Transverse colon (tissue), 4 donors: ENCODE data around the gene CD2BP2. TPM values are rescaled to one million over a fixed set of nuclear protein-coding genes. Genes with fewer than 3 reads are reported as not detected.
"Not testable (repeated sequence)": the region's sequence is repeated elsewhere in the genome, so short reads cannot be mapped to it uniquely, and the experiment has no call there.

Experiments used
- DNase-seq: peaks from one replicate; pipeline ENCODE4 v3.0.0-alpha.2; 2019
- H3K27ac ChIP-seq, 4 donors: fragments of 200-600 bp; sonication (generic); 2 replicates each; pipeline ENCODE4 v1.5.1; 2016 to 2018; ENCODE audit warnings: inconsistent platforms in 4 of 4
- H3K27me3 ChIP-seq: fragments of 200-600 bp; sonication (generic); 2 replicates; pipeline ENCODE4 v1.5.1; 2017; ENCODE audit warnings: inconsistent platforms
- H3K36me3 ChIP-seq, 4 donors: fragments of 200-600 bp; sonication (generic); 2 replicates each; pipeline ENCODE4 v1.5.1; 2017 to 2019; ENCODE audit warnings: inconsistent platforms in 4 of 4
- H3K4me1 ChIP-seq, 4 donors: fragments of 200-600 bp; sonication (generic); 2 replicates each; pipeline ENCODE4 v1.5.1; 2017 to 2020; ENCODE audit warnings: inconsistent platforms in 4 of 4
- H3K4me3 ChIP-seq, 4 donors: fragments of 200-600 bp; sonication (generic); 1 replicate in 1 of 4; 2 replicates in 3 of 4; pipeline versions ENCODE4 v1.5.1 to v1.6.1; 2017 to 2019; ENCODE audit warnings: inconsistent platforms in 4 of 4
- H3K9me3 ChIP-seq, 2 donors: fragments of 200-600 bp; sonication (generic); 2 replicates each; pipeline ENCODE4 v1.5.1; 2017 to 2019; ENCODE audit warnings: inconsistent platforms in 2 of 2
- CTCF ChIP-seq, 5 experiments: fragments of 200-600 bp in 3 of 5; fragments of 450-650 bp in 2 of 5; sonication (generic) in 3 of 5; IDR thresholded peaks; 1 replicate in 2 of 5; 2 replicates in 3 of 5; pipeline ENCODE4 v1.5.1; 2016 to 2017; ENCODE audit warnings: antibody characterized with exemption in 5 of 5, inconsistent platforms in 3 of 5, mild to moderate bottlenecking in 2 of 5, moderate library complexity in 1 of 5
- EP300 ChIP-seq: sonication (generic); formaldehyde crosslinking; IDR thresholded peaks from one replicate; pipeline ENCODE4 v1.6.1; 2017; ENCODE audit warnings: antibody characterized with exemption, low read depth
- POLR2A ChIP-seq: fragments of 450-650 bp; IDR thresholded peaks from one replicate; pipeline ENCODE4 v1.6.1; 2016; ENCODE audit warnings: antibody characterized with exemption, mild to moderate bottlenecking, moderate library complexity
- POLR2AphosphoS5 ChIP-seq, 3 donors: sonication (generic); formaldehyde crosslinking; IDR thresholded peaks; one replicate each; pipeline ENCODE4 v1.6.1; 2016; ENCODE audit warnings: antibody characterized with exemption in 3 of 3
- WGBS, 2 donors: methylation state at CpG; one replicate each; pipeline ENCODE4 v1.1.5; 2018; ENCODE audit warnings: low coverage in 1 of 2; 5-methylcytosine and 5-hydroxymethylcytosine counted together
- in situ Hi-C, 4 donors: fragments of 200-750 bp; cut with MboI; loops; one replicate each; pipeline versions ENCODE4 v1.15.0 to v1.15.1; 2017; ENCODE audit warnings: low sequenced_read_pairs in 3 of 4, low pct_ligation_motif_present in 1 of 4, low pct_unique_long_range_greater_than_20kb in 1 of 4
- intact Hi-C: fragments of 100-400 bp; cut with DNase I; formaldehyde crosslinking; loops from one replicate; pipeline ENCODE4 v1.15.1; 2023; ENCODE audit warnings: low total_unique reads
- total RNA-seq, 4 donors: library from RNA; depleted of rRNA; stranded (reverse); fragments of >200 nt; gene quantifications; one replicate each; pipeline ENCODE4 v1.1.0, GENCODE V29; 2016

Gene CD2BP2
- total RNA-seq, 4 donors from 2014 or later = 25.8 to 41.1 (median 33.0) TPM

GRCh38 chr16:30349675-30350074, 5.4 kb downstream of the CD2BP2 start:
- TF ChIP-seq EP300 (no peak), CTCF (IDR thresholded peaks at IDR 0.05) (no peak), POLR2A (no peak), POLR2AphosphoS5 (IDR thresholded peaks at IDR 0.05) (no peak)
- Histone ChIP-seq H3K27me3 (no peaks in the 10 kb centered on the region), H3K4me1 (peaks cover 19 to 33% (median 23%) of the 10 kb centered on the region in 4 donors), H3K36me3 (peaks cover 0 to 21% (median 10%) of the 10 kb centered on the region in 4 donors), H3K4me3 (no peak overlapping the region), H3K9me3 (no peaks in the 10 kb centered on the region), H3K27ac (no peak overlapping the region)
- 60 to 65% methylated on average over 1 to 3 of the region's 3 CpGs for WGBS, 2 donors
- in situ Hi-C loops = no loop called here
- peak; percentile 9 for DNase-seq
- intact Hi-C loops = loop anchor here (5.0 kb wide), 1 partner anchor 1202 kb away; no protein-coding TSS in a partner anchor

- in situ Hi-C loops (no loop called here), intact Hi-C loops (no loop called here)
- 92 to 97% methylated on average over 4 to 7 of the region's 7 CpGs for WGBS, 2 donors
Measured at GRCh38 chr16:30348929-30349328, 6.2 kb downstream of the CD2BP2 start.

DNA sequence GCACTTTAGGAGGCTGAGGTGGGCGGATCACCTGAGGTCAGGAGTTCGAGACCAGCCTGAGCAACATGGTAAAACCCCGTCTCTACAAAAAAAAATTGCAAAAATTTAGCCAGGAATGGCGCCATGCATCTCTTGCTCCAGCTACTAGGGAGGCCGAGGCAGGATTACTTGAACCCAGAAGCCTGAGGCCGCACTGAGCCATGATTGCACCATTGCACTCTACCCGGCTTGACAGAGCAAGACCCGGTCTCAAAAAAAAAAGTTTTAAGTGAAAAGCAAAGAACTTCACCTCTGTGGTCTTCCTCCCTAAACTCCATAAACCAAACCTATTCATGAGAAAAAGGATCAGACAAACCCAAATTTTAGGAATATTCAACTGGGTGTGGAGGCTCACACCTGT, 7.0 kb downstream of the CD2BP2 start:
- TF ChIP-seq EP300 (no peak), POLR2A (no peak), CTCF (IDR thresholded peaks at IDR 0.05) (no peak), POLR2AphosphoS5 (IDR thresholded peaks at IDR 0.05) (no peak)
- H3K27me3 ChIP-seq = no peaks in the 10 kb centered on the region
- intact Hi-C loops = no loop called here
- H3K4me3 ChIP-seq = no peak overlapping the region
- no peak overlapping the region for H3K27ac ChIP-seq
- H3K9me3 ChIP-seq = no peaks in the 10 kb centered on the region
- H3K4me1 ChIP-seq = peaks cover 6 to 18% (median 11%) of the 10 kb centered on the region in 4 donors
- H3K36me3 ChIP-seq = peaks cover 0 to 21% (median 10%) of the 10 kb centered on the region in 4 donors
- no peak for DNase-seq
- in situ Hi-C loops = no loop called here
- 80 to 95% methylated on average over 1 to 8 of the region's 8 CpGs for WGBS, 2 donors

More at GRCh38 chr16:30348929-30349328, 6.2 kb downstream of the CD2BP2 start:
- Histone ChIP-seq H3K4me1 (peaks cover 12 to 26% (median 17%) of the 10 kb centered on the region in 4 donors), H3K27ac (no peak overlapping the region), H3K36me3 (peaks cover 0 to 21% (median 10%) of the 10 kb centered on the region in 4 donors), H3K4me3 (no peak overlapping the region), H3K9me3 (no peaks in the 10 kb centered on the region), H3K27me3 (no peaks in the 10 kb centered on the region)
- TF ChIP-seq POLR2AphosphoS5 (IDR thresholded peaks at IDR 0.05) (no peak), CTCF (IDR thresholded peaks at IDR 0.05) (no peak), EP300 (no peak), POLR2A (no peak)
- peak; percentile 3 for DNase-seq

GRCh38 chr16:30346286-30346685, 8.8 kb downstream of the CD2BP2 start:
- Histone ChIP-seq H3K4me1 (no peaks in the 10 kb centered on the region), H3K27me3 (no peaks in the 10 kb centered on the region), H3K36me3 (peaks cover 0 to 7% (median 1%) of the 10 kb centered on the region in 4 donors), H3K4me3 (no peak overlapping the region), H3K9me3 (no peaks in the 10 kb centered on the region), H3K27ac (no peak overlapping the region)
- intact Hi-C loops = no loop called here
- no peak for TF ChIP-seq CTCF (IDR thresholded peaks at IDR 0.05)
- no peak for TF ChIP-seq POLR2AphosphoS5 (IDR thresholded peaks at IDR 0.05)
- no peak for TF ChIP-seq EP300
- no peak for TF ChIP-seq POLR2A
- in situ Hi-C loops = no loop called here
- WGBS, 2 donors = 92 to 100% methylated on average over 2 to 3 of the region's 3 CpGs
- no peak for DNase-seq

- WGBS, 2 donors = 84 to 88% methylated on average over 7 to 11 of the region's 11 CpGs
- intact Hi-C loops, H3K9me3 ChIP-seq, in situ Hi-C loops, H3K36me3 ChIP-seq, DNase-seq, H3K4me3 ChIP-seq, H3K4me1 ChIP-seq, H3K27ac ChIP-seq, H3K27me3 ChIP-seq: not testable (repeated sequence)
Measured at GRCh38 chr16:30343491-30343820, 11.7 kb downstream of the CD2BP2 start.
